ENCODE results near the gene ZNF565. TPM values are rescaled to one million over a fixed set of nuclear protein-coding genes. Genes with fewer than 3 reads are reported as not detected.

The ZNF565 gene
- total and polyA plus RNA-seq, 2 of the 13 experiments (the other 11 are each of a cell fraction or from before 2014, with no cell fraction given) = 1.8 to 5.2 TPM

DNA sequence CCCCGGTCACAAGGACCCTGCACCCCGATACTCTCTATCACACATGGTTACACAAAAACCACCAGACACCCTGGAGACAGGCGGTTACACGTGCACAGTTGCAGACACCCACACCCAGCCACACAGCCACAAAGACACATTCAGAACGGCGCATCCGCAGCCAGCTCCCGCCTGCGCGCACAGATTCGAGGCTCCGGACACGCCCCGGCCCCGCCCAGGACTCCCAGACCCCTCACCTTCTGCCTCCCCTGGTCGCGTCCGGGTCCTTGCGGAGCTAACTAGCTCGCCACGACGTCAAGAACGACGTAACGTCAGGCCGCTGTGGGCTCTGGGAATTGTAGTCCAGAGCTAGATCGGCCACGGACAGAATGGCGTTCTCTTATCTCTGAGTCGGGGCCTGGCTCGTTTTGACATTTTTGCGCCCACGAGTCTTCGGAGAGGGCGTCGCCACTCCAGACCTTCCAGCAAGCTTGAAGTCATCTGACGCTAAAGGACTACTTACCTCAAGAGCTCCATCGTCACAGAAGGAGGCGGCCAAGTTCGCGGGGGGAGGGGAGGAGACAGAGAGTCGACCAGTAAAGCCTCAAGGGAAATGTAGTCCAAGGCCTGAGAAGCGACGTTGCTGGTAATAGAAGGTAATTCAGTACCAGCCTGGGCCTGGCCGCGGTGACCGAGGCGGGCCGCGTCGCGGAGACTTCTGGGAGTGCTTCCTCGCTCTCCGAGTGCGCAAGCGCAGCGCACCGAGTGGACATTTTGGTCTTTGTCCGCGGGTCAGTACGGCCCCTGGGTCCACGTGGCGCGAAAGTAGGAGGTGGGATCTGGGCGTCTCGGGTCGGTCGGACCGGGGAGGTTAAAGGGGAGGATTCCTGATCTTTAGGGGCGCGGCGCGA is at the start of gene ZNF565, which contains the start of gene ZNF146 (continued):
- TF ChIP-seq ZNF333 (CRISPR knock-in tag; IDR thresholded peaks at IDR 0.05; ENCODE audit: borderline replicate concordance) = peak; percentile 97; the same call in 1 of the 2 replicates
- no peak for TF ChIP-seq ARNT (IDR thresholded peaks at IDR 0.05)
- TF ChIP-seq, protein P1, sequence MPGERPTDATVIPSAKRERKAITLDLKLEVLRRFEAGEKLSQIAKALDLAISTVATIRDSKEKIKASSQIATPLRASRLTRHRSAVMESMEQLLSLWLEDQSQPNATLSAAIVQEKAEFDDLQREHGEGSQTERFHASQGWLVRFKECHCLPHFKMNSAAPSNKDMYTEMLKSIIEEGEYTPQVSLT (CRISPR knock-in tag; IDR thresholded peaks at IDR 0.05; ENCODE audit: borderline replicate concordance, low read depth) = no peak
- TF ChIP-seq ZBTB38 (CRISPR knock-in tag; IDR thresholded peaks at IDR 0.05) = peak; percentile 88
- no peak for TF ChIP-seq ZNF282 (IDR thresholded peaks at IDR 0.05; ENCODE audit: partially characterized antibody)
- peak; percentile 53; the same call in 1 of the 2 replicates for TF ChIP-seq SALL2 (CRISPR knock-in tag; IDR thresholded peaks at IDR 0.05)
- no peak for TF ChIP-seq PRMT3 (CRISPR knock-in tag; IDR thresholded peaks at IDR 0.05; ENCODE audit: borderline replicate concordance, low read depth)
- no peak for TF ChIP-seq ZSCAN30 (CRISPR knock-in tag; IDR thresholded peaks at IDR 0.05)
- TF ChIP-seq FOSL1 (CRISPR knock-in tag; IDR thresholded peaks at IDR 0.05; ENCODE audit: borderline replicate concordance) = 0 out of 2 replicates have a peak, but pooled peaks have one; percentile 6
- TF ChIP-seq, protein P2, sequence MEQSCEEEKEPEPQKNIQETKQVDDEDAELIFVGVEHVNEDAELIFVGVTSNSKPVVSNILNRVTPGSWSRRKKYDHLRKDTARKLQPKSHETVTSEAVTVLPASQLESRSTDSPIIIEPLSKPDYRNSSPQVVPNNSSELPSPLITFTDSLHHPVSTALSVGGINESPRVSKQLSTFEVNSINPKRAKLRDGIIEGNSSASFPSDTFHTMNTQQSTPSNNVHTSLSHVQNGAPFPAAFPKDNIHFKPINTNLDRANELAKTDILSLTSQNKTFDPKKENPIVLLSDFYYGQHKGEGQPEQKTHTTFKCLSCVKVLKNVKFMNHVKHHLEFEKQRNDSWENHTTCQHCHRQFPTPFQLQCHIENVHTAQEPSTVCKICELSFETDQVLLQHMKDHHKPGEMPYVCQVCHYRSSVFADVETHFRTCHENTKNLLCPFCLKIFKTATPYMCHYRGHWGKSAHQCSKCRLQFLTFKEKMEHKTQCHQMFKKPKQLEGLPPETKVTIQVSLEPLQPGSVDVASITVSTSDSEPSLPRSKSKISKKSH (CRISPR knock-in tag; IDR thresholded peaks at IDR 0.05; ENCODE audit: borderline replicate concordance) = peak; percentile 76; the same call in 1 of the 2 replicates
- no peak for TF ChIP-seq SIX4 (CRISPR knock-in tag; IDR thresholded peaks at IDR 0.05)
- TF ChIP-seq JUND (CRISPR knock-in tag; IDR thresholded peaks at IDR 0.05) = peak; percentile 67; the same call in 1 of the 2 replicates
- no peak; the same call in 1 of the 2 replicates for TF ChIP-seq ZNF34 (CRISPR knock-in tag; IDR thresholded peaks at IDR 0.05; ENCODE audit: borderline replicate concordance)
- TF ChIP-seq ZNF335 (CRISPR knock-in tag; IDR thresholded peaks at IDR 0.05) = peak; percentile 95
- TF ChIP-seq, protein P3, sequence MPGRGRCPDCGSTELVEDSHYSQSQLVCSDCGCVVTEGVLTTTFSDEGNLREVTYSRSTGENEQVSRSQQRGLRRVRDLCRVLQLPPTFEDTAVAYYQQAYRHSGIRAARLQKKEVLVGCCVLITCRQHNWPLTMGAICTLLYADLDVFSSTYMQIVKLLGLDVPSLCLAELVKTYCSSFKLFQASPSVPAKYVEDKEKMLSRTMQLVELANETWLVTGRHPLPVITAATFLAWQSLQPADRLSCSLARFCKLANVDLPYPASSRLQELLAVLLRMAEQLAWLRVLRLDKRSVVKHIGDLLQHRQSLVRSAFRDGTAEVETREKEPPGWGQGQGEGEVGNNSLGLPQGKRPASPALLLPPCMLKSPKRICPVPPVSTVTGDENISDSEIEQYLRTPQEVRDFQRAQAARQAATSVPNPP (CRISPR knock-in tag; IDR thresholded peaks at IDR 0.05) = peak; percentile 30; the same call in 1 of the 2 replicates
- TF ChIP-seq KLF9 (CRISPR knock-in tag; IDR thresholded peaks at IDR 0.05; ENCODE audit: low read depth) = no peak
- no peak for TF ChIP-seq ZNF563 (CRISPR knock-in tag; IDR thresholded peaks at IDR 0.05)
- TF ChIP-seq, protein P4, sequence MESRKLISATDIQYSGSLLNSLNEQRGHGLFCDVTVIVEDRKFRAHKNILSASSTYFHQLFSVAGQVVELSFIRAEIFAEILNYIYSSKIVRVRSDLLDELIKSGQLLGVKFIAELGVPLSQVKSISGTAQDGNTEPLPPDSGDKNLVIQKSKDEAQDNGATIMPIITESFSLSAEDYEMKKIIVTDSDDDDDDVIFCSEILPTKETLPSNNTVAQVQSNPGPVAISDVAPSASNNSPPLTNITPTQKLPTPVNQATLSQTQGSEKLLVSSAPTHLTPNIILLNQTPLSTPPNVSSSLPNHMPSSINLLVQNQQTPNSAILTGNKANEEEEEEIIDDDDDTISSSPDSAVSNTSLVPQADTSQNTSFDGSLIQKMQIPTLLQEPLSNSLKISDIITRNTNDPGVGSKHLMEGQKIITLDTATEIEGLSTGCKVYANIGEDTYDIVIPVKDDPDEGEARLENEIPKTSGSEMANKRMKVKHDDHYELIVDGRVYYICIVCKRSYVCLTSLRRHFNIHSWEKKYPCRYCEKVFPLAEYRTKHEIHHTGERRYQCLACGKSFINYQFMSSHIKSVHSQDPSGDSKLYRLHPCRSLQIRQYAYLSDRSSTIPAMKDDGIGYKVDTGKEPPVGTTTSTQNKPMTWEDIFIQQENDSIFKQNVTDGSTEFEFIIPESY (CRISPR knock-in tag; IDR thresholded peaks at IDR 0.05) = peak; percentile 48; the same call in 1 of the 2 replicates
- TF ChIP-seq ARNT2 (CRISPR knock-in tag; IDR thresholded peaks at IDR 0.05; ENCODE audit: low read depth) = peak; percentile 70
- no peak; the same call in 1 of the 2 replicates for TF ChIP-seq KMT2B (CRISPR knock-in tag; IDR thresholded peaks at IDR 0.05)
- TF ChIP-seq RFX3 (CRISPR knock-in tag; IDR thresholded peaks at IDR 0.05) = no peak
- TF ChIP-seq ZBTB7A (CRISPR knock-in tag; IDR thresholded peaks at IDR 0.05) = no peak
- TF ChIP-seq RBAK (CRISPR knock-in tag; IDR thresholded peaks at IDR 0.05) = no peak
- TF ChIP-seq KMT2A (CRISPR knock-in tag; IDR thresholded peaks at IDR 0.05) = no peak
- TF ChIP-seq, protein P5, sequence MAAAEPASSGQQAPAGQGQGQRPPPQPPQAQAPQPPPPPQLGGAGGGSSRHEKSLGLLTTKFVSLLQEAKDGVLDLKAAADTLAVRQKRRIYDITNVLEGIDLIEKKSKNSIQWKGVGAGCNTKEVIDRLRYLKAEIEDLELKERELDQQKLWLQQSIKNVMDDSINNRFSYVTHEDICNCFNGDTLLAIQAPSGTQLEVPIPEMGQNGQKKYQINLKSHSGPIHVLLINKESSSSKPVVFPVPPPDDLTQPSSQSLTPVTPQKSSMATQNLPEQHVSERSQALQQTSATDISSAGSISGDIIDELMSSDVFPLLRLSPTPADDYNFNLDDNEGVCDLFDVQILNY (CRISPR knock-in tag; conservative IDR thresholded peaks at IDR 0.05) = peak; percentile 77; the same call in 1 of the 2 replicates

All from HepG2 (cell line).